GM23248 (cell line): ENCODE measurements around the gene RSAD1. TPM values are rescaled to one million over a fixed set of nuclear protein-coding genes. Genes with fewer than 3 reads are reported as not detected.
A peak's percentile ranks its signal among the peaks of the same experiment; 100 is the strongest.

Experiments
- DNase-seq: peaks from one replicate; pipeline ENCODE4 v3.0.0-alpha.2; 2015
- H2AFZ ChIP-seq: fragments of 200-600 bp; sonication (generic); 2 replicates; pipeline ENCODE4 v1.6.1; 2016; ENCODE audit warnings: antibody characterized with exemption
- H3F3A ChIP-seq: fragments of 200-600 bp; sonication (generic); 2 replicates; pipeline ENCODE4 v1.6.1; 2016; ENCODE audit warnings: mild to moderate bottlenecking, antibody characterized with exemption, mixed run types; ENCODE audit not compliant: insufficient read depth
- H3K27ac ChIP-seq: fragments of 200-600 bp; sonication (generic); 2 replicates; pipeline ENCODE4 v1.5.1; 2016; ENCODE audit warnings: mild to moderate bottlenecking
- H3K27me3 ChIP-seq: fragments of 200-600 bp; sonication (generic); replicated peaks from 2 replicates; pipeline ENCODE4 v1.6.1; 2016; ENCODE audit warnings: mild to moderate bottlenecking; ENCODE audit not compliant: insufficient read depth
- H3K36me3 ChIP-seq: fragments of 200-600 bp; sonication (generic); 2 replicates; pipeline ENCODE4 v1.6.1; 2016; ENCODE audit warnings: low read depth, mild to moderate bottlenecking
- H3K4me1 ChIP-seq: fragments of 200-600 bp; sonication (generic); 2 replicates; pipeline ENCODE4 v1.6.1; 2016; ENCODE audit warnings: mild to moderate bottlenecking; ENCODE audit not compliant: insufficient read depth
- H3K4me2 ChIP-seq: fragments of 200-600 bp; sonication (generic); one replicate; pipeline ENCODE4 v1.6.1; 2016; ENCODE audit warnings: mild to moderate bottlenecking; ENCODE audit not compliant: unreplicated experiment
- H3K4me3 ChIP-seq: fragments of 200-600 bp; sonication (generic); 2 replicates; pipeline ENCODE4 v1.5.1; 2016; ENCODE audit warnings: mild to moderate bottlenecking
- H3K79me2 ChIP-seq: fragments of 200-600 bp; sonication (generic); 2 replicates; pipeline ENCODE4 v1.6.1; 2016; ENCODE audit warnings: mild to moderate bottlenecking; ENCODE audit not compliant: insufficient read depth
- H3K9ac ChIP-seq: fragments of 200-600 bp; sonication (generic); 2 replicates; pipeline ENCODE4 v1.6.1; 2016; ENCODE audit warnings: mild to moderate bottlenecking
- H3K9me2 ChIP-seq: fragments of 200-600 bp; sonication (generic); 2 replicates; pipeline ENCODE4 v1.6.1; 2016; ENCODE audit warnings: mixed run types, mild to moderate bottlenecking, moderate library complexity; ENCODE audit not compliant: insufficient read depth
- H3K9me3 ChIP-seq: fragments of 200-600 bp; sonication (generic); one replicate; pipeline ENCODE4 v1.6.1; 2017; ENCODE audit warnings: low read depth
- H4K20me1 ChIP-seq: fragments of 200-600 bp; sonication (generic); 2 replicates; pipeline ENCODE4 v1.6.0; 2016; ENCODE audit not compliant: insufficient read depth
- EZH2 ChIP-seq: fragments of 200-600 bp; sonication (generic); IDR thresholded peaks from 2 replicates; pipeline ENCODE4 v1.6.1; 2018; ENCODE audit warnings: antibody characterized with exemption, mild to moderate bottlenecking; ENCODE audit not compliant: insufficient read depth, poor library complexity, severe bottlenecking
- EZH2phosphoT487 ChIP-seq: fragments of 200-600 bp; sonication (generic); IDR thresholded peaks from 2 replicates; pipeline ENCODE4 v1.6.1; 2018; ENCODE audit warnings: antibody characterized with exemption, moderate library complexity, mild to moderate bottlenecking, low read depth; ENCODE audit not compliant: insufficient read depth
- WGBS, 2 experiments: methylation state at CpG; one replicate each; pipeline ENCODE4 v1.1.6; 2015 to 2017; ENCODE audit warnings: low lambda C conversion rate in 2 of 2, low coverage in 1 of 2; ENCODE audit errors: missing lambda C conversion rate in 2 of 2; 5-methylcytosine and 5-hydroxymethylcytosine counted together
- in situ Hi-C: fragments of 300-500 bp; cut with MboI; formaldehyde crosslinking; loops from 2 replicates; pipeline ENCODE4 v1.15.0; 2020
- polyA plus RNA-seq: library from polyadenylated mRNA; unstranded; fragments of >200 nt; fragmentation: Nextera tagmentation; extraction: Ambion mirVana; gene quantifications from 2 replicates; pipeline ENCODE4 v1.2.1, GENCODE V29; 2016
- total RNA-seq: library from RNA; depleted of rRNA; stranded (reverse); fragments of >200 nt; shearing (Covaris generic); gene quantifications from 2 replicates; pipeline ENCODE4 v1.2.3, GENCODE V29; 2014

The RSAD1 gene
- total and polyA plus RNA-seq, 2 experiments from 2014 or later: 19.8 to 22.4 TPM

- no peak for TF ChIP-seq EZH2phosphoT487
- no peaks in the 10 kb centered on the region for H3K27me3 ChIP-seq
- H3K4me2 ChIP-seq: no peak overlapping the region
- no peak overlapping the region for H3K9ac ChIP-seq
- no peak for DNase-seq
- no peaks in the 10 kb centered on the region for H4K20me1 ChIP-seq
- WGBS, 2 experiments: 63 to 70% methylated on average over 2 of the region's 2 CpGs
- no peak overlapping the region for H2AFZ ChIP-seq
- no peak overlapping the region for H3K27ac ChIP-seq
- H3K9me3 ChIP-seq: no peaks in the 10 kb centered on the region
- no peaks in the 10 kb centered on the region for H3K4me1 ChIP-seq
- H3K9me2 ChIP-seq: no peaks in the 10 kb centered on the region
- no peaks in the 10 kb centered on the region for H3K79me2 ChIP-seq
- no peaks in the 10 kb centered on the region for H3K36me3 ChIP-seq
- no peaks in the 10 kb centered on the region for H3F3A ChIP-seq
- no peak overlapping the region for H3K4me3 ChIP-seq
- in situ Hi-C loops: no loop called here
Observed at GRCh38 chr17:50448643-50449042, 30.0 kb upstream of the RSAD1 start.

GRCh38 chr17:50451943-50452629 lies 26.6 kb upstream of the RSAD1 start:
- Histone ChIP-seq H3K4me2 (no peak overlapping the region), H3K9me2 (no peaks in the 10 kb centered on the region), H3K79me2 (no peaks in the 10 kb centered on the region), H3K4me3 (no peak overlapping the region), H3K27ac (no peak overlapping the region), H3K36me3 (no peaks in the 10 kb centered on the region), H3K4me1 (no peaks in the 10 kb centered on the region), H2AFZ (no peak overlapping the region), H3K9ac (no peak overlapping the region), H3K27me3 (no peaks in the 10 kb centered on the region), H4K20me1 (no peaks in the 10 kb centered on the region), H3K9me3 (no peaks in the 10 kb centered on the region), H3F3A (no peaks in the 10 kb centered on the region)
- in situ Hi-C loops: no loop called here
- DNase-seq: no peak
- WGBS, 2 experiments: 70 to 74% methylated on average over 7 of the region's 7 CpGs
- TF ChIP-seq EZH2phosphoT487 (no peak), EZH2 (no peak)

DNA sequence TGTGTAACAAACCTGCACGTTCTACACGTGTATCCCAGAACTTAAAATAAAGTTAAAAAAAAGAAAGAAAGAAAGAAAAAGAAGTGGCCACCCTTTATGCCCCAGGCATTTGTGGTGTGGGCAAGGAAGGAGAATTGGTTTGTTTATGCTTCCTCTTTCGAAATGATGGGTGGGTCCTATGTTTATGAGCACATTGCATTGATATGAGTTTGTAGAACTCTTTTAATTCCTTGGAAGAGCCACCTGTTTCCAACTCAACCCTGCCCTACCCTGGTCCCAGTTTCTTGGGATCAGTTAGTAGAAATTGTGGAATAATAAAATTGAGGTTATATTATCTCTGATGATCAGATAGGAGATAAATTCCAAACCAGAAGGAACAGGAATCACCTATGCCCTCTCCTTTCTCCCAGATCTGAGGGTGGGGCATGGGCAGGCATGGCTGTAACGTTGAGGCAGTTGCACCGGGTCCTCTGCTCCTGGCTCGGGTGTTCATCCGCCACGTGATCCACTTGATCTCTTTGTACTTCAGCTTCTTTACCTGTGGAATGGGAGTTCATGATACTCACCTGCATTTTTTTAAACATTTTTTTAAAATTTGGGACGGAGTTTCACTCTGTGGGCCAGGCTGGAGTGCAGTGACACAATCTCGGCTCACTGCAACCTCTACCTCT lies 25.9 kb upstream of the RSAD1 start:
- H3K9me2 ChIP-seq: no peaks in the 10 kb centered on the region
- 78% methylated on average over 10 of the region's 10 CpGs for WGBS, 2 experiments

GRCh38 chr17:50453901-50454300 lies 24.8 kb upstream of the RSAD1 start:
- in situ Hi-C loops: no loop called here
- Histone ChIP-seq H3K9me2 (no peaks in the 10 kb centered on the region), H3K9me3 (no peaks in the 10 kb centered on the region), H3K4me3 (no peak overlapping the region), H3K27ac (no peak overlapping the region), H3K79me2 (no peaks in the 10 kb centered on the region), H4K20me1 (no peaks in the 10 kb centered on the region), H3F3A (no peaks in the 10 kb centered on the region), H2AFZ (no peak overlapping the region), H3K27me3 (no peaks in the 10 kb centered on the region), H3K4me2 (no peak overlapping the region), H3K36me3 (no peaks in the 10 kb centered on the region), H3K9ac (no peak overlapping the region), H3K4me1 (no peaks in the 10 kb centered on the region)
- no peak for TF ChIP-seq EZH2phosphoT487
- TF ChIP-seq EZH2: no peak
- WGBS, 2 experiments: 88 to 89% methylated on average over 3 of the region's 3 CpGs
- no peak for DNase-seq

More for the DNA sequence above, 25.9 kb upstream of the RSAD1 start:
- Histone ChIP-seq H3K9me3 (no peaks in the 10 kb centered on the region), H3K79me2 (no peaks in the 10 kb centered on the region), H3K27ac (no peak overlapping the region), H2AFZ (no peak overlapping the region), H3K4me3 (no peak overlapping the region), H3F3A (no peaks in the 10 kb centered on the region), H3K9ac (no peak overlapping the region), H3K27me3 (no peaks in the 10 kb centered on the region), H3K4me2 (no peak overlapping the region), H3K4me1 (no peaks in the 10 kb centered on the region), H4K20me1 (no peaks in the 10 kb centered on the region), H3K36me3 (no peaks in the 10 kb centered on the region)
- no peak for TF ChIP-seq EZH2phosphoT487
- no peak for TF ChIP-seq EZH2
- DNase-seq: peak; percentile 35
- in situ Hi-C loops: no loop called here
